Hepatocyte (in vitro differentiated cells): Measurements from ENCODE around the gene IL1RAPL2. TPM values are rescaled to one million over a fixed set of nuclear protein-coding genes. Genes with fewer than 3 reads are reported as not detected.

Experiments
- DNase-seq: peaks from one replicate; pipeline ENCODE4 v3.0.0-alpha.2; 2016; ENCODE audit warnings: low spot score
- H2AFZ ChIP-seq: fragments of 200-600 bp; sonication (generic); 2 replicates; pipeline ENCODE4 v1.6.0; 2016; ENCODE audit warnings: antibody characterized with exemption, mild to moderate bottlenecking
- H3K27ac ChIP-seq: fragments of 200-600 bp; sonication (generic); 2 replicates; pipeline ENCODE4 v1.5.1; 2016; ENCODE audit warnings: mild to moderate bottlenecking
- H3K27me3 ChIP-seq: fragments of 200-600 bp; sonication (generic); 2 replicates; pipeline ENCODE4 v1.6.1; 2016
- H3K36me3 ChIP-seq: fragments of 200-600 bp; sonication (generic); replicated peaks from 2 replicates; pipeline ENCODE4 v1.5.1; 2016; ENCODE audit warnings: low read depth; ENCODE audit not compliant: insufficient read depth
- H3K4me1 ChIP-seq: fragments of 200-600 bp; sonication (generic); 2 replicates; pipeline ENCODE4 v1.5.1; 2016; ENCODE audit warnings: mild to moderate bottlenecking, moderate library complexity; ENCODE audit not compliant: insufficient read depth
- H3K4me2 ChIP-seq: fragments of 200-600 bp; sonication (generic); 2 replicates; pipeline ENCODE4 v1.6.0; 2016
- H3K4me3 ChIP-seq: fragments of 200-600 bp; sonication (generic); 2 replicates; pipeline ENCODE4 v1.5.1; 2016; ENCODE audit warnings: mild to moderate bottlenecking
- H3K79me2 ChIP-seq: fragments of 200-600 bp; sonication (generic); 2 replicates; pipeline ENCODE4 v1.6.0; 2017; ENCODE audit warnings: mild to moderate bottlenecking
- H3K9me2 ChIP-seq: fragments of 200-600 bp; sonication (generic); replicated peaks from 2 replicates; pipeline ENCODE4 v1.6.0; 2017; ENCODE audit warnings: mild to moderate bottlenecking; ENCODE audit not compliant: insufficient read depth
- H3K9me3 ChIP-seq: fragments of 200-600 bp; sonication (generic); 2 replicates; pipeline ENCODE4 v1.5.1; 2016; ENCODE audit warnings: low read depth, mild to moderate bottlenecking
- H4K20me1 ChIP-seq: fragments of 200-600 bp; sonication (generic); 2 replicates; pipeline ENCODE4 v1.6.0; 2016; ENCODE audit warnings: mild to moderate bottlenecking; ENCODE audit not compliant: insufficient read depth, poor library complexity, severe bottlenecking
- EZH2 ChIP-seq: fragments of 200-600 bp; sonication (generic); IDR thresholded peaks from 2 replicates; pipeline ENCODE4 v1.6.1; 2016; ENCODE audit warnings: antibody characterized with exemption, mild to moderate bottlenecking, borderline replicate concordance
- EZH2phosphoT487 ChIP-seq: fragments of 200-600 bp; sonication (generic); IDR thresholded peaks from one replicate; pipeline ENCODE4 v1.6.1; 2018; ENCODE audit warnings: antibody characterized with exemption, mild to moderate bottlenecking, low read depth, moderate library complexity; ENCODE audit not compliant: unreplicated experiment, severe bottlenecking
- WGBS: methylation state at CpG from one replicate; pipeline ENCODE4 v1.1.6; 2016; ENCODE audit warnings: low lambda C conversion rate; ENCODE audit errors: missing lambda C conversion rate; 5-methylcytosine and 5-hydroxymethylcytosine counted together
- polyA plus RNA-seq: library from polyadenylated mRNA; unstranded; fragments of >200 nt; fragmentation: Nextera tagmentation; extraction: Ambion mirVana; gene quantifications from 2 replicates; pipeline ENCODE4 v1.2.1, GENCODE V29; 2016
- total RNA-seq: library from RNA; depleted of rRNA; stranded (reverse); fragments of >200 nt; gene quantifications from 2 replicates; pipeline ENCODE4 v1.2.3, GENCODE V29; 2014
- TF ChIP-seq, protein P1 (sequence below): fragments of 200-600 bp; sonication (generic); IDR thresholded peaks from 2 replicates; pipeline ENCODE4 v1.5.1; 2016; ENCODE audit warnings: antibody characterized with exemption, mild to moderate bottlenecking; ENCODE audit not compliant: poor library complexity

The IL1RAPL2 gene
- total and polyA plus RNA-seq, 2 experiments from 2014 or later = 0.40 TPM; not detected in 1

DNA sequence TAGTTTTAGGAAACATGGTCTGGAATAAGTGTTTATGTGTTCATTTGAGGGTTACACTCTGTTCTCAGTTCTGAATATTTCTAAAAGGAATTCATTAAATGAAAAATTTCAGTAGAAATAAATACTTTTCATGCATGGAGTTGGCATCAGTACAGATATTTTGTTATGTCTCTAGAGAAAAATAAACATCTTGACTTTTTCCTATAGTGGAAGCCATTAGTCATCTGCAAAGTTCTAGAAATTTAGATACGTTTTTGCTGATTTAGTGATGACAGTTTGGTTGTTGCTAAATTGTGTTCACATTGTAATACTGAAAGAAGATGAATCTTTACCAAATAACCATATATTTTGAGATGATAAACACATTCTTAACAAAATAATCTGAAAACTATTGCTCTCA is 922.7 kb downstream of the IL1RAPL2 start:
- Histone ChIP-seq H3K9me2 (no peaks in the 10 kb centered on the region), H3K4me1 (no peaks in the 10 kb centered on the region), H3K4me2 (no peak overlapping the region), H3K27ac (no peak overlapping the region), H2AFZ (no peak overlapping the region), H3K79me2 (no peaks in the 10 kb centered on the region), H3K4me3 (no peak overlapping the region), H3K36me3 (no peaks in the 10 kb centered on the region), H3K9me3 (no peaks in the 10 kb centered on the region), H4K20me1 (no peaks in the 10 kb centered on the region), H3K27me3 (no peaks in the 10 kb centered on the region)
- 52% methylated on average over 1 of the region's 1 CpG for WGBS
- DNase-seq = no peak
- TF ChIP-seq EZH2phosphoT487 (no peak), EZH2 (no peak)
- TF ChIP-seq, protein P1, sequence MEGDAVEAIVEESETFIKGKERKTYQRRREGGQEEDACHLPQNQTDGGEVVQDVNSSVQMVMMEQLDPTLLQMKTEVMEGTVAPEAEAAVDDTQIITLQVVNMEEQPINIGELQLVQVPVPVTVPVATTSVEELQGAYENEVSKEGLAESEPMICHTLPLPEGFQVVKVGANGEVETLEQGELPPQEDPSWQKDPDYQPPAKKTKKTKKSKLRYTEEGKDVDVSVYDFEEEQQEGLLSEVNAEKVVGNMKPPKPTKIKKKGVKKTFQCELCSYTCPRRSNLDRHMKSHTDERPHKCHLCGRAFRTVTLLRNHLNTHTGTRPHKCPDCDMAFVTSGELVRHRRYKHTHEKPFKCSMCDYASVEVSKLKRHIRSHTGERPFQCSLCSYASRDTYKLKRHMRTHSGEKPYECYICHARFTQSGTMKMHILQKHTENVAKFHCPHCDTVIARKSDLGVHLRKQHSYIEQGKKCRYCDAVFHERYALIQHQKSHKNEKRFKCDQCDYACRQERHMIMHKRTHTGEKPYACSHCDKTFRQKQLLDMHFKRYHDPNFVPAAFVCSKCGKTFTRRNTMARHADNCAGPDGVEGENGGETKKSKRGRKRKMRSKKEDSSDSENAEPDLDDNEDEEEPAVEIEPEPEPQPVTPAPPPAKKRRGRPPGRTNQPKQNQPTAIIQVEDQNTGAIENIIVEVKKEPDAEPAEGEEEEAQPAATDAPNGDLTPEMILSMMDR = no peak

DNA sequence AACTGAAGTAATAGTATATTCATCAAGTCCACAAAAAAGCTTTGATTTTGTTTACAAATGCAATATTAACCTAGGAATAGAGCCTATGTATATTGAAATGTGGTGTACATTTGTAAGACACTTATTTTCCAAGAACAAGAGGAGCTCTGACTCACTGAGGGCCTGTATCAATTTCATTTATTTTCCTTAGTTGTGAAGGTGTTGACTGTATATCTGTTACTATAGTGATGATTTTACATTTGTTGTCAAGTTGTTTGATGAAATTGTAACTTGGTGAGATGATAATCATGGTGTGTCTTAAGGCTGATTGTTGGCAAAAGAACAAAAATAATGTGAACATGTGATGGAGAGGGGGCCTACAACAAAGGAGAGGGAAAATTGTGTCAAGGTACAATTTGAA is 929.4 kb downstream of the IL1RAPL2 start:
- no peak overlapping the region for H3K4me2 ChIP-seq
- no peaks in the 10 kb centered on the region for H3K36me3 ChIP-seq
- no peaks in the 10 kb centered on the region for H3K9me2 ChIP-seq
- H2AFZ ChIP-seq = no peak overlapping the region
- H3K27ac ChIP-seq = no peak overlapping the region
- H3K27me3 ChIP-seq = no peaks in the 10 kb centered on the region
- no peak for DNase-seq
- no peak overlapping the region for H3K4me3 ChIP-seq
- no peaks in the 10 kb centered on the region for H4K20me1 ChIP-seq
- TF ChIP-seq EZH2phosphoT487 (no peak), EZH2 (no peak)
- TF ChIP-seq, protein P1 = no peak
- H3K79me2 ChIP-seq = no peaks in the 10 kb centered on the region
- no peaks in the 10 kb centered on the region for H3K4me1 ChIP-seq
- H3K9me3 ChIP-seq = no peaks in the 10 kb centered on the region

DNA sequence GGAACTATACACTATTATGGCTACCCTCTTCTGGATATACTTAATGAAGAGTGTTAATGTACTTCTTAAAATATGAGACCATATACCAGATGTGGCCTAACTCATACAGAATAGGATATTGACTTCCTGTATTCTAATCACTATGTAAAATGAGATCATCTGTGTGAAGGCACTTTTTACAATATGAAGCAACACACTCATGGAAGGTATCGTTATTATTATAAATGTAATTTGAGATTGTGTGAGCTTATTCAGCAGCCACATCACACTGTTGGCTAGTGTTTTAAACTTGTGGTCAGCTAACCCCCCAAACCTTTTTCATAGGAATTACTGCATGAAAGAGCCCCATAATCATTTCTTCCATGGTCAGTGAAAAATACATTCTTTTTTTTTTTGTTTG is 936.3 kb downstream of the IL1RAPL2 start:
- Histone ChIP-seq H3K36me3 (no peaks in the 10 kb centered on the region), H2AFZ (no peak overlapping the region), H3K27ac (no peak overlapping the region), H3K4me1 (no peaks in the 10 kb centered on the region), H3K4me3 (no peak overlapping the region), H3K27me3 (no peaks in the 10 kb centered on the region), H3K9me2 (no peaks in the 10 kb centered on the region), H3K79me2 (no peaks in the 10 kb centered on the region), H3K9me3 (no peaks in the 10 kb centered on the region), H4K20me1 (no peaks in the 10 kb centered on the region), H3K4me2 (no peak overlapping the region)
- no peak for DNase-seq
- WGBS = 79% methylated on average over 1 of the region's 1 CpG
- TF ChIP-seq, protein P1 = no peak
- TF ChIP-seq EZH2 = no peak
- TF ChIP-seq EZH2phosphoT487 = no peak

- 62% methylated on average over 1 of the region's 1 CpG for WGBS
- H3K27ac ChIP-seq = no peak overlapping the region
- H3K27me3 ChIP-seq = no peaks in the 10 kb centered on the region
- H3K9me2 ChIP-seq = no peaks in the 10 kb centered on the region
- no peak overlapping the region for H3K4me3 ChIP-seq
- no peak overlapping the region for H2AFZ ChIP-seq
- no peaks in the 10 kb centered on the region for H3K4me1 ChIP-seq
- no peaks in the 10 kb centered on the region for H3K79me2 ChIP-seq
- no peak overlapping the region for H3K4me2 ChIP-seq
- no peaks in the 10 kb centered on the region for H3K36me3 ChIP-seq
- no peaks in the 10 kb centered on the region for H3K9me3 ChIP-seq
- no peak for TF ChIP-seq EZH2
- TF ChIP-seq EZH2phosphoT487 = no peak
- TF ChIP-seq, protein P1 = no peak
- H4K20me1 ChIP-seq = no peaks in the 10 kb centered on the region
- DNase-seq = no peak
Observed at GRCh38 chrX:105515561-105515960, 949.6 kb downstream of the IL1RAPL2 start.
